ENCODE measurements around the gene FARP1. TPM values are rescaled to one million over a fixed set of nuclear protein-coding genes. Genes with fewer than 3 reads are reported as not detected.

The FARP1 gene
- total and polyA plus RNA-seq, 2 of the 13 experiments (the other 11 are each of a cell fraction or from before 2014, with no cell fraction given) = 70.6 to 126 TPM

GRCh38 chr13:98450539-98451111 lies 307.7 kb downstream of the FARP1 start (continued):
- no peak for TF ChIP-seq NR0B2 (CRISPR knock-in tag; IDR thresholded peaks at IDR 0.05)
- no peak for TF ChIP-seq ZNF18 (CRISPR knock-in tag; IDR thresholded peaks at IDR 0.05; ENCODE audit: insufficient replicate concordance)
- TF ChIP-seq ZNF296 (CRISPR knock-in tag; conservative IDR thresholded peaks at IDR 0.05) = no peak
- TF ChIP-seq SALL1 (CRISPR knock-in tag; IDR thresholded peaks at IDR 0.05) = peak; percentile 14; the same call in 1 of the 2 replicates
- TF ChIP-seq, protein P1, sequence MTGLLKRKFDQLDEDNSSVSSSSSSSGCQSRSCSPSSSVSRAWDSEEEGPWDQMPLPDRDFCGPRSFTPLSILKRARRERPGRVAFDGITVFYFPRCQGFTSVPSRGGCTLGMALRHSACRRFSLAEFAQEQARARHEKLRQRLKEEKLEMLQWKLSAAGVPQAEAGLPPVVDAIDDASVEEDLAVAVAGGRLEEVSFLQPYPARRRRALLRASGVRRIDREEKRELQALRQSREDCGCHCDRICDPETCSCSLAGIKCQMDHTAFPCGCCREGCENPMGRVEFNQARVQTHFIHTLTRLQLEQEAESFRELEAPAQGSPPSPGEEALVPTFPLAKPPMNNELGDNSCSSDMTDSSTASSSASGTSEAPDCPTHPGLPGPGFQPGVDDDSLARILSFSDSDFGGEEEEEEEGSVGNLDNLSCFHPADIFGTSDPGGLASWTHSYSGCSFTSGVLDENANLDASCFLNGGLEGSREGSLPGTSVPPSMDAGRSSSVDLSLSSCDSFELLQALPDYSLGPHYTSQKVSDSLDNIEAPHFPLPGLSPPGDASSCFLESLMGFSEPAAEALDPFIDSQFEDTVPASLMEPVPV (CRISPR knock-in tag; IDR thresholded peaks at IDR 0.05) = no peak
- TF ChIP-seq ZNF839 (CRISPR knock-in tag; IDR thresholded peaks at IDR 0.05; ENCODE audit: borderline replicate concordance) = 0 out of 2 replicates have a peak, but pooled peaks have one; percentile 45
- TF ChIP-seq PAWR (CRISPR knock-in tag; IDR thresholded peaks at IDR 0.05; ENCODE audit: borderline replicate concordance) = no peak
- TF ChIP-seq HOXD1 (CRISPR knock-in tag; IDR thresholded peaks at IDR 0.05) = no peak
- peak; percentile 22 for TF ChIP-seq POLR2AphosphoS5 (IDR thresholded peaks at IDR 0.05; ENCODE audit: low read depth, low read length)
- no peak for TF ChIP-seq ZNF639 (CRISPR knock-in tag; conservative IDR thresholded peaks at IDR 0.05)
- no peak for TF ChIP-seq SETDB1 (CRISPR knock-in tag; IDR thresholded peaks at IDR 0.05; ENCODE audit: borderline replicate concordance)
- TF ChIP-seq ZNF264 (CRISPR knock-in tag; IDR thresholded peaks at IDR 0.05) = no peak
- TF ChIP-seq ZC3H13 (CRISPR knock-in tag; IDR thresholded peaks at IDR 0.05) = 0 out of 2 replicates have a peak, but pooled peaks have one; percentile 47
- TF ChIP-seq SP1 (IDR thresholded peaks at IDR 0.05) = no peak
- TF ChIP-seq SP1 (CRISPR knock-in tag; IDR thresholded peaks at IDR 0.05) = no peak
- no peak for TF ChIP-seq ZNF33A (CRISPR knock-in tag; IDR thresholded peaks at IDR 0.05; ENCODE audit: borderline replicate concordance)
- no peak for TF ChIP-seq CC2D1A (CRISPR knock-in tag; IDR thresholded peaks at IDR 0.05)
- TF ChIP-seq, protein P2, sequence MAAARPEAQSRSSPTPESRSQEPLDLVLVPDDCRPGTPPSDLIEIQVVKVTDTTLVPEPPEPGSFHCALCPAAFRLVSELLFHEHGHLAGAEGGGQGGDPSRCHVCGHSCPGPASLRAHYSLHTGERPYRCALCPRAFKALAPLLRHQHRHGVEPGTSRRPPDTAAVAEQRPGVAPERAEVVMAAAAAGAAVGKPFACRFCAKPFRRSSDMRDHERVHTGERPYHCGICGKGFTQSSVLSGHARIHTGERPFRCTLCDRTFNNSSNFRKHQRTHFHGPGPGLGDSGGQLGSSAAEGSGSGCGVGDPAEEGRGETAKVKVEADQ (CRISPR knock-in tag; IDR thresholded peaks at IDR 0.05; ENCODE audit: borderline replicate concordance) = no peak
- no peak for TF ChIP-seq ZNF326 (CRISPR knock-in tag; IDR thresholded peaks at IDR 0.05; ENCODE audit: borderline replicate concordance)
- no peak for TF ChIP-seq NAIF1 (CRISPR knock-in tag; IDR thresholded peaks at IDR 0.05; ENCODE audit: borderline replicate concordance)
- no peak for TF ChIP-seq KMT2A (CRISPR knock-in tag; IDR thresholded peaks at IDR 0.05)
- TF ChIP-seq IKZF1 (IDR thresholded peaks at IDR 0.05) = no peak
- 0 out of 2 replicates have a peak, but pooled peaks have one; percentile 38 for TF ChIP-seq ZNF501 (CRISPR knock-in tag; IDR thresholded peaks at IDR 0.05)
- no peak for TF ChIP-seq NFKBIZ (CRISPR knock-in tag; IDR thresholded peaks at IDR 0.05)
- peak; percentile 23; the same call in 1 of the 2 replicates for TF ChIP-seq ZNF768 (CRISPR knock-in tag; IDR thresholded peaks at IDR 0.05)

All from HepG2 (cell line).